H1 (cell line): ENCODE results near the gene MVD. TPM values are rescaled to one million over a fixed set of nuclear protein-coding genes. Genes with fewer than 3 reads are reported as not detected.

Experiments used
- E2F6 ChIP-seq: IDR thresholded peaks from 2 replicates; pipeline ENCODE4 v1.6.1; 2012; ENCODE audit warnings: inconsistent platforms
- POLR2AphosphoS5 ChIP-seq: IDR thresholded peaks from 2 replicates; pipeline ENCODE4 v1.6.1; 2011; ENCODE audit warnings: low read depth, low read length
- ZNF274 ChIP-seq: IDR thresholded peaks from 2 replicates; pipeline ENCODE4 v1.7.0; 2012; ENCODE audit warnings: low read length, borderline replicate concordance; ENCODE audit errors: extremely low read depth
- polyA plus RNA-seq, 7 experiments: library from polyadenylated mRNA; depleted of rRNA in 3 of 7; stranded (reverse) in 5 of 7; unstranded in 2 of 7; fragments of >200 nt in 5 of 7; fragments of 200-250 nt in 2 of 7; gene quantifications; 1 replicate in 5 of 7; 2 replicates in 1 of 7; 4 replicates in 1 of 7; pipeline versions ENCODE4 v1.2.1 to v1.2.3, GENCODE V29; 2011 to 2013; ENCODE audit warnings: missing spikeins in 2 of 7, mixed read lengths in 2 of 7
- total RNA-seq: library from RNA; stranded (reverse); fragmentation: NEBNext Ultra II Directional; extraction: Animal tissue kit (Norgen Biotek cat#: 25700); gene quantifications from 2 replicates; pipeline ENCODE4 v1.2.1, GENCODE V29; 2021

MVD gene
- total and polyA plus RNA-seq, 2 of the 8 experiments (the other 6 are each of a cell fraction or from before 2014, with no cell fraction given), result 47.2 to 77.3 TPM

GRCh38 chr16:88702371-88703210 lies 39.7 kb upstream of the MVD start (continued):
- TF ChIP-seq E2F6 (no peak), POLR2AphosphoS5 (no peak), ZNF274 (no peak)
